Choroid plexus epithelial cell (primary cell): Measurements from ENCODE around the gene SGK2.

Experiments used
- DNase-seq: peaks from one replicate; pipeline ENCODE4 v3.0.0-alpha.2; 2010; ENCODE audit warnings: low read depth
- H3K4me3 ChIP-seq: 2 replicates; pipeline ENCODE4 v1.5.1; 2011; ENCODE audit warnings: low read depth, mild to moderate bottlenecking, control low read depth, low read length, moderate library complexity
- CTCF ChIP-seq: conservative IDR thresholded peaks from 2 replicates; pipeline ENCODE4 v1.5.1; 2011; ENCODE audit warnings: low read depth, mild to moderate bottlenecking, control low read depth, inconsistent platforms, low read length, moderate library complexity

The SGK2 gene

GRCh38 chr20:43530321-43531090, 28.3 kb upstream of the SGK2 start:
- TF ChIP-seq CTCF, result no peak

GRCh38 chr20:43531091-43531443, 27.8 kb upstream of the SGK2 start:
- TF ChIP-seq CTCF, result no peak
- H3K4me3 ChIP-seq, result no peak overlapping the region
- no peak for DNase-seq

More at GRCh38 chr20:43530321-43531090, 28.3 kb upstream of the SGK2 start:
- H3K4me3 ChIP-seq, result no peak overlapping the region
- DNase-seq, result no peak

- no peak overlapping the region for H3K4me3 ChIP-seq
- no peak for DNase-seq
- TF ChIP-seq CTCF, result no peak
Observed at GRCh38 chr20:43532416-43533055, 26.3 kb upstream of the SGK2 start.

GRCh38 chr20:43533060-43533459, 25.8 kb upstream of the SGK2 start:
- no peak for DNase-seq
- no peak for TF ChIP-seq CTCF
- H3K4me3 ChIP-seq, result no peak overlapping the region

- no peak overlapping the region for H3K4me3 ChIP-seq
- no peak for TF ChIP-seq CTCF
- no peak for DNase-seq
Observed at GRCh38 chr20:43534016-43534415, 24.8 kb upstream of the SGK2 start.

GRCh38 chr20:43534791-43535350, 24.0 kb upstream of the SGK2 start:
- no peak for DNase-seq
- TF ChIP-seq CTCF, result no peak

More at GRCh38 chr20:43534791-43535350, 24.0 kb upstream of the SGK2 start:
- no peak overlapping the region for H3K4me3 ChIP-seq
